ENCODE data around the gene PCK1.

GRCh38 chr20:57556980-57557274 is 4.0 kb upstream of the PCK1 start:
- TF ChIP-seq CEBPB (IDR thresholded peaks at IDR 0.05; ENCODE audit: low read depth) (no peak), CTCF (IDR thresholded peaks at IDR 0.05 in 2 of 3, conservative IDR thresholded peaks at IDR 0.05 in 1 of 3; ENCODE audit: borderline replicate concordance in 1 of 3, insufficient read depth in 1 of 3, low read depth in 2 of 3, low read length in 2 of 3) (no peak), ZNF274 (IDR thresholded peaks at IDR 0.05; ENCODE audit: low read depth, low read length) (no peak), YY1 (IDR thresholded peaks at IDR 0.05; ENCODE audit: extremely low read depth, insufficient replicate concordance, low read depth, low read length) (no peak)

Measured in HCT116 (cell line).